ENCODE data around the gene TMPRSS11F. TPM values are rescaled to one million over a fixed set of nuclear protein-coding genes. Genes with fewer than 3 reads are reported as not detected.

The TMPRSS11F gene
- total and polyA plus RNA-seq, 9 of the 15 experiments (the other 6 are each of a cell fraction or from before 2014, with no cell fraction given) = 0.03 to 0.36 (median 0.07) TPM; not detected in 2

GRCh38 chr4:68119921-68120320 lies 9.7 kb downstream of the TMPRSS11F start (continued):
- TF ChIP-seq ETS1 (conservative IDR thresholded peaks at IDR 0.05; ENCODE audit: control insufficient read depth, low read depth, low read length) (no peak), IRF9 (tag; IDR thresholded peaks at IDR 0.05) (no peak), TAF9B (IDR thresholded peaks at IDR 0.05; ENCODE audit: partially characterized antibody) (no peak), SPI1 (IDR thresholded peaks at IDR 0.05; ENCODE audit: borderline replicate concordance, low read depth, low read length) (no peak), ZNF511 (CRISPR knock-in tag; IDR thresholded peaks at IDR 0.05) (no peak), ZNF165 (CRISPR knock-in tag; IDR thresholded peaks at IDR 0.05; ENCODE audit: borderline replicate concordance) (no peak), CBFA2T2 (conservative IDR thresholded peaks at IDR 0.05) (peak; percentile 38), ZNF431 (CRISPR knock-in tag; IDR thresholded peaks at IDR 0.05) (no peak), ZBTB5 (IDR thresholded peaks at IDR 0.05) (no peak), MEIS2 (IDR thresholded peaks at IDR 0.05; ENCODE audit: partially characterized antibody) (peak; percentile 17), TRIM24 (IDR thresholded peaks at IDR 0.05) (0 out of 4 replicates have a peak, but pooled peaks of 1 of the 2 experiments have one; percentile 30), TCF7 (IDR thresholded peaks at IDR 0.05; ENCODE audit: borderline replicate concordance) (no peak), ATF1 (CRISPR knock-in tag; IDR thresholded peaks at IDR 0.05) (no peak), ATF1 (tag; IDR thresholded peaks at IDR 0.05) (no peak), CREB3 (tag; conservative IDR thresholded peaks at IDR 0.05; ENCODE audit: low read depth) (no peak), U2AF1 (optimal IDR thresholded peaks at IDR 0.05; ENCODE audit: low read depth, low read length) (no peak), KAT2B (IDR thresholded peaks at IDR 0.05; ENCODE audit: low read depth, low read length) (no peak), ZBTB9 (CRISPR knock-in tag; IDR thresholded peaks at IDR 0.05) (no peak), FUS (optimal IDR thresholded peaks at IDR 0.05; ENCODE audit: low read depth, low read length) (no peak), TEAD4 (IDR thresholded peaks at IDR 0.05; ENCODE audit: low read length) (0 out of 2 replicates have a peak, but pooled peaks have one; percentile 10), TEAD4 (CRISPR knock-in tag; IDR thresholded peaks at IDR 0.05; ENCODE audit: borderline replicate concordance) (no peak), CBFA2T3 (IDR thresholded peaks at IDR 0.05) (peak; percentile 65), NFXL1 (CRISPR knock-in tag; IDR thresholded peaks at IDR 0.05) (no peak)

Measured in K562 (cell line).